Endothelial cell of umbilical vein (primary cell): Measurements from ENCODE around the gene HIC1. TPM values are rescaled to one million over a fixed set of nuclear protein-coding genes. Genes with fewer than 3 reads are reported as not detected.

Experiments used
- BruUV-seq: library from RNA; stranded (reverse); fragments of 400-500 nt; replicated peaks from 2 replicates; lab custom pipeline; 2021; lab: Mats Ljungman, UMichigan
- CTCF ChIA-PET: fragments of 300-600, 350-600 bp; sonication (Branson Sonifier 250); formaldehyde crosslinking; loops from one replicate; lab custom pipeline; 2021; ENCODE audit warnings: antibody characterized with exemption, inconsistent platforms; lab: Charles Lee
- POLR2A ChIA-PET: fragments of 300-600, 350-600 bp; sonication (Branson Sonifier 250); formaldehyde crosslinking; loops from one replicate; lab custom pipeline; 2021; ENCODE audit warnings: antibody characterized with exemption, inconsistent platforms; lab: Charles Lee
- DNase-seq: peaks from one replicate; pipeline ENCODE4 v3.0.0-alpha.2; 2011; ENCODE audit warnings: low read depth, low spot score
- FAIRE-seq: peaks from 2 replicates; lab custom pipeline; 2011; peaks lifted over from hg19 to GRCh38; lab: Jason Lieb, UNC
- H2AFZ ChIP-seq: 2 replicates; pipeline ENCODE4 v1.6.0; 2012; ENCODE audit warnings: low read depth, low read length, control low read depth, inconsistent platforms
- H3K27ac ChIP-seq: 2 replicates; pipeline ENCODE4 v1.5.1; 2011; ENCODE audit warnings: low read depth, mild to moderate bottlenecking, control low read depth, low read length, moderate library complexity; ENCODE audit not compliant: insufficient read depth
- H3K27me3 ChIP-seq, 2 experiments: 2 replicates each; pipeline versions ENCODE4 v1.6.0 to v1.6.1; 2011; ENCODE audit warnings: low read length in 2 of 2, mixed read lengths in 1 of 2; ENCODE audit not compliant: control insufficient read depth in 2 of 2, insufficient read depth in 2 of 2
- H3K36me3 ChIP-seq, 2 experiments: 2 replicates in 1 of 2; 3 replicates in 1 of 2; pipeline ENCODE4 v1.5.1; 2011; ENCODE audit warnings: low read length in 2 of 2, mild to moderate bottlenecking in 1 of 2, moderate library complexity in 1 of 2; ENCODE audit not compliant: control insufficient read depth in 2 of 2, insufficient read depth in 2 of 2; ENCODE audit errors: extremely low read depth in 1 of 2
- H3K4me1 ChIP-seq: 3 replicates; pipeline ENCODE4 v1.5.1; 2011; ENCODE audit warnings: mild to moderate bottlenecking, low read length; ENCODE audit not compliant: control insufficient read depth, insufficient read depth; ENCODE audit errors: extremely low read depth
- H3K4me2 ChIP-seq: 2 replicates; pipeline ENCODE4 v1.6.1; 2011; ENCODE audit warnings: low read length, control low read depth, mixed read lengths; ENCODE audit not compliant: insufficient read depth
- H3K4me3 ChIP-seq, 3 experiments: fragments of 200-600 bp in 1 of 3; sonication (generic), shearing (Covaris generic) in 1 of 3; replicated peaks in 1 of 3; 2 replicates each; pipeline ENCODE4 v1.5.1; 2011 to 2016; ENCODE audit warnings: control low read depth in 3 of 3, low read length in 3 of 3, mild to moderate bottlenecking in 2 of 3, inconsistent platforms in 1 of 3, low read depth in 1 of 3, moderate library complexity in 1 of 3; ENCODE audit not compliant: insufficient read depth in 1 of 3
- H3K79me2 ChIP-seq: 2 replicates; pipeline ENCODE4 v1.6.0; 2012; ENCODE audit warnings: low read length, inconsistent platforms; ENCODE audit not compliant: control insufficient read depth, insufficient read depth
- H3K9ac ChIP-seq: replicated peaks from 2 replicates; pipeline ENCODE3; 2011; ENCODE audit warnings: low read length, control low read depth; ENCODE audit not compliant: insufficient read depth; ENCODE audit errors: extremely low read depth
- H3K9me1 ChIP-seq: replicated peaks from 3 replicates; pipeline ENCODE4 v1.6.0; 2011; ENCODE audit warnings: mild to moderate bottlenecking, low read length; ENCODE audit not compliant: control insufficient read depth, insufficient read depth; ENCODE audit errors: extremely low read depth
- H3K9me3 ChIP-seq: replicated peaks from 2 replicates; pipeline ENCODE4 v1.5.1; 2012; ENCODE audit warnings: low read length, inconsistent platforms; ENCODE audit not compliant: control insufficient read depth, insufficient read depth
- H4K20me1 ChIP-seq: replicated peaks from 2 replicates; pipeline ENCODE3; 2011; ENCODE audit warnings: mild to moderate bottlenecking, low read length; ENCODE audit not compliant: control insufficient read depth, insufficient read depth; ENCODE audit errors: extremely low read depth
- EZH2 ChIP-seq: IDR thresholded peaks from 2 replicates; pipeline ENCODE4 v1.6.1; 2012; ENCODE audit warnings: borderline replicate concordance, low read depth, mild to moderate bottlenecking, moderate library complexity, low read length, inconsistent platforms; ENCODE audit not compliant: severe bottlenecking
- FOS ChIP-seq: IDR thresholded peaks from 2 replicates; pipeline ENCODE4 v1.6.1; 2011; ENCODE audit warnings: mild to moderate bottlenecking, low read length, moderate library complexity, borderline replicate concordance; ENCODE audit not compliant: insufficient read depth
- GATA2 ChIP-seq: IDR thresholded peaks from 2 replicates; pipeline ENCODE4 v1.7.0; 2011; ENCODE audit warnings: low read depth, mild to moderate bottlenecking, moderate library complexity, mixed read lengths, low read length; ENCODE audit not compliant: insufficient read length, insufficient read depth
- JUN ChIP-seq: IDR thresholded peaks from 2 replicates; pipeline ENCODE4 v1.6.1; 2011; ENCODE audit warnings: borderline replicate concordance, low read depth; ENCODE audit not compliant: insufficient read length, insufficient read depth
- MAX ChIP-seq: IDR thresholded peaks from 2 replicates; pipeline ENCODE4 v1.6.1; 2011; ENCODE audit not compliant: insufficient read depth, insufficient read length
- MYC ChIP-seq: IDR thresholded peaks from one replicate; pipeline ENCODE4 v1.6.1; 2011; ENCODE audit warnings: mild to moderate bottlenecking, low read depth, low read length
- POLR2A ChIP-seq: IDR thresholded peaks from 2 replicates; pipeline ENCODE4 v1.6.1; 2012; ENCODE audit warnings: low read depth, mild to moderate bottlenecking, control low read depth, low read length
- POLR2AphosphoS5 ChIP-seq: IDR thresholded peaks from 2 replicates; pipeline ENCODE4 v1.6.1; 2012; ENCODE audit warnings: low read depth, mild to moderate bottlenecking, control low read depth, low read length, moderate library complexity; ENCODE audit not compliant: insufficient read depth
- dilution Hi-C: fragments of 300-500 bp; cut with MboI; formaldehyde crosslinking; loops from one replicate; pipeline ENCODE4 v1.15.0; 2019; ENCODE audit warnings: low sequenced_read_pairs; ENCODE audit not compliant: extremely low pct_ligation_motif_present
- intact Hi-C: fragments of 100-400 bp; cut with micrococcal nuclease; formaldehyde crosslinking; loops from one replicate; pipeline ENCODE4 v1.10.0; 2022
- polyA plus RNA-seq, 4 experiments: library from polyadenylated mRNA; depleted of rRNA in 3 of 4; stranded (reverse) in 3 of 4; unstranded in 1 of 4; fragments of >200 nt; gene quantifications; 2 replicates each; pipeline versions ENCODE4 v1.2.1 to v1.2.3, GENCODE V29; 2011 to 2012; ENCODE audit warnings: missing spikeins in 1 of 4
- total RNA-seq: library from RNA; stranded (reverse); gene quantifications from 2 replicates; pipeline ENCODE4 v1.2.3, GENCODE V29; 2021
- TF ChIP-seq, protein P1 (sequence below), 2 donors: IDR thresholded peaks; 1 replicate in 1 of 2; 2 replicates in 1 of 2; pipeline ENCODE4 v1.5.1; 2011; ENCODE audit warnings: low read length in 2 of 2, mild to moderate bottlenecking in 2 of 2, moderate library complexity in 2 of 2, control low read depth in 1 of 2, inconsistent platforms in 1 of 2, low read depth in 1 of 2; ENCODE audit not compliant: insufficient read depth in 1 of 2; ENCODE audit errors: extremely low read depth in 1 of 2

Gene HIC1
- total and polyA plus RNA-seq, 2 donors (not counting 3 experiments of a cell fraction or from before 2014, with no cell fraction given) = 18.2 to 35.5 TPM

GRCh38 chr17:2090210-2090641 lies 35.3 kb downstream of the HIC1 start:
- no peaks in the 10 kb centered on the region for H3K9me1 ChIP-seq
- H3K27me3 ChIP-seq = no peaks in the 10 kb centered on the region
- TF ChIP-seq GATA2 (no peak), JUN (no peak), EZH2 (no peak), FOS (no peak), POLR2AphosphoS5 (no peak), MYC (no peak), POLR2A (no peak), MAX (no peak)
- TF ChIP-seq, protein P1, sequence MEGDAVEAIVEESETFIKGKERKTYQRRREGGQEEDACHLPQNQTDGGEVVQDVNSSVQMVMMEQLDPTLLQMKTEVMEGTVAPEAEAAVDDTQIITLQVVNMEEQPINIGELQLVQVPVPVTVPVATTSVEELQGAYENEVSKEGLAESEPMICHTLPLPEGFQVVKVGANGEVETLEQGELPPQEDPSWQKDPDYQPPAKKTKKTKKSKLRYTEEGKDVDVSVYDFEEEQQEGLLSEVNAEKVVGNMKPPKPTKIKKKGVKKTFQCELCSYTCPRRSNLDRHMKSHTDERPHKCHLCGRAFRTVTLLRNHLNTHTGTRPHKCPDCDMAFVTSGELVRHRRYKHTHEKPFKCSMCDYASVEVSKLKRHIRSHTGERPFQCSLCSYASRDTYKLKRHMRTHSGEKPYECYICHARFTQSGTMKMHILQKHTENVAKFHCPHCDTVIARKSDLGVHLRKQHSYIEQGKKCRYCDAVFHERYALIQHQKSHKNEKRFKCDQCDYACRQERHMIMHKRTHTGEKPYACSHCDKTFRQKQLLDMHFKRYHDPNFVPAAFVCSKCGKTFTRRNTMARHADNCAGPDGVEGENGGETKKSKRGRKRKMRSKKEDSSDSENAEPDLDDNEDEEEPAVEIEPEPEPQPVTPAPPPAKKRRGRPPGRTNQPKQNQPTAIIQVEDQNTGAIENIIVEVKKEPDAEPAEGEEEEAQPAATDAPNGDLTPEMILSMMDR (IDR thresholded peaks at IDR 0.05; ENCODE audit: extremely low read depth in 1 of 2, insufficient read depth in 1 of 2, low read depth in 1 of 2, low read length in 2 of 2) = no peak
- H3K36me3 ChIP-seq = no peaks in the 10 kb centered on the region
- FAIRE-seq (no peak), DNase-seq (no peak)
- H3K9ac ChIP-seq = no peak overlapping the region
- ChIA-PET CTCF (interaction anchor here (1.0 to 9.2 kb wide), 15 partner anchors 13 to 155 kb away, joined by 3 to 76 read pairs (median 8); partner anchors contain the start of gene HIC1), POLR2A (interaction anchor here (0.7 to 1.1 kb wide), 3 partner anchors 82 to 140 kb away, joined by 4 read pairs; no protein-coding TSS in a partner anchor)
- no peaks in the 10 kb centered on the region for H3K9me3 ChIP-seq
- no peak overlapping the region for H2AFZ ChIP-seq
- intact Hi-C loops = no loop called here
- peaks cover 59% of the 10 kb centered on the region for H3K4me1 ChIP-seq
- no peak overlapping the region for H3K4me3 ChIP-seq
- no peak overlapping the region for H3K4me2 ChIP-seq
- H4K20me1 ChIP-seq = no peaks in the 10 kb centered on the region
- BruUV-seq = no TSS peak
- dilution Hi-C loops = no loop called here
- H3K27ac ChIP-seq = peak overlapping the region; percentile 66
- no peaks in the 10 kb centered on the region for H3K79me2 ChIP-seq
